NCI-H1930 (cell line): Measurements from ENCODE around the gene TBC1D22A.

ENCODE experiments used
- DNase-seq, 2 experiments: peaks; one replicate each; lab custom pipeline; 2025; lab: John Stamatoyannopoulos, UW

Gene TBC1D22A

GRCh38 chr22:46887978-46888377 is 125.5 kb downstream of the TBC1D22A start:
- DNase-seq = no peak

- no peak for DNase-seq
These were observed 128.4 kb downstream of the TBC1D22A start for GRCh38 chr22:46890819-46891218.

- no peak for DNase-seq
These were observed 129.0 kb downstream of the TBC1D22A start for GRCh38 chr22:46891382-46891951.

- DNase-seq = no peak
These were observed 130.4 kb downstream of the TBC1D22A start for GRCh38 chr22:46892866-46893265.

- DNase-seq = no peak
These were observed 131.0 kb downstream of the TBC1D22A start for GRCh38 chr22:46893281-46894020.

- no peak for DNase-seq
These were observed 131.7 kb downstream of the TBC1D22A start for GRCh38 chr22:46894081-46894671.

- no peak for DNase-seq
These were observed 132.6 kb downstream of the TBC1D22A start for GRCh38 chr22:46894851-46895640.

- DNase-seq = no peak
These were observed 133.3 kb downstream of the TBC1D22A start for GRCh38 chr22:46895753-46896152.

GRCh38 chr22:46896166-46896565 is 133.7 kb downstream of the TBC1D22A start:
- DNase-seq = no peak

GRCh38 chr22:46896568-46897245 is 134.3 kb downstream of the TBC1D22A start:
- DNase-seq = no peak

GRCh38 chr22:46897246-46897623 is 134.8 kb downstream of the TBC1D22A start:
- no peak for DNase-seq

GRCh38 chr22:46900549-46900948 is 138.1 kb downstream of the TBC1D22A start:
- DNase-seq = no peak

- no peak for DNase-seq
These were observed 140.0 kb downstream of the TBC1D22A start for GRCh38 chr22:46902436-46902835.

- DNase-seq = no peak
These were observed 140.8 kb downstream of the TBC1D22A start for GRCh38 chr22:46902998-46903916.

- no peak for DNase-seq
These were observed 143.0 kb downstream of the TBC1D22A start for GRCh38 chr22:46905415-46905814.

- DNase-seq = no peak
These were observed 143.4 kb downstream of the TBC1D22A start for GRCh38 chr22:46905834-46906233.

- DNase-seq = no peak
These were observed 144.0 kb downstream of the TBC1D22A start for GRCh38 chr22:46906326-46907045.

GRCh38 chr22:46907241-46908215 is 145.1 kb downstream of the TBC1D22A start:
- DNase-seq = no peak

GRCh38 chr22:46908641-46909107 is 146.2 kb downstream of the TBC1D22A start:
- no peak for DNase-seq
